Suprapubic skin (tissue), 4 donors: ENCODE data around the gene KCTD17. TPM values are rescaled to one million over a fixed set of nuclear protein-coding genes. Genes with fewer than 3 reads are reported as not detected.
A peak's percentile ranks its signal among the peaks of the same experiment; 100 is the strongest.

Experiments
- DNase-seq, 2 donors: peaks; one replicate each; pipeline ENCODE4 v3.0.0-alpha.2; 2019; ENCODE audit warnings: low spot score in 2 of 2
- H3K27ac ChIP-seq: fragments of 200-600 bp; sonication (generic); one replicate; pipeline ENCODE4 v1.5.1; 2019
- H3K27me3 ChIP-seq: fragments of 200-600 bp; sonication (generic); one replicate; pipeline ENCODE4 v1.5.1; 2019
- H3K36me3 ChIP-seq: fragments of 200-600 bp; sonication (generic); one replicate; pipeline ENCODE4 v1.5.1; 2019
- H3K4me1 ChIP-seq: fragments of 200-600 bp; sonication (generic); one replicate; pipeline ENCODE4 v1.5.1; 2019
- H3K4me3 ChIP-seq: fragments of 200-600 bp; sonication (generic); one replicate; pipeline ENCODE4 v1.5.1; 2019; ENCODE audit warnings: mild to moderate bottlenecking
- H3K9me3 ChIP-seq: fragments of 200-600 bp; sonication (generic); one replicate; pipeline ENCODE4 v1.5.1; 2019
- EP300 ChIP-seq: sonication (generic); formaldehyde crosslinking; IDR thresholded peaks from one replicate; pipeline ENCODE4 v1.6.1; 2017; ENCODE audit warnings: antibody characterized with exemption
- POLR2A ChIP-seq, 2 donors: fragments of 450-650 bp; IDR thresholded peaks; one replicate each; pipeline ENCODE4 v1.6.1; 2017; ENCODE audit warnings: antibody characterized with exemption in 2 of 2, mild to moderate bottlenecking in 2 of 2, moderate library complexity in 2 of 2
- POLR2AphosphoS5 ChIP-seq, 3 donors: sonication (generic); formaldehyde crosslinking; IDR thresholded peaks; one replicate each; pipeline ENCODE4 v1.6.1; 2017; ENCODE audit warnings: antibody characterized with exemption in 3 of 3
- WGBS: methylation state at CpG from one replicate; pipeline ENCODE4 v1.1.5; 2018; 5-methylcytosine and 5-hydroxymethylcytosine counted together
- total RNA-seq, 4 donors: library from RNA; depleted of rRNA; stranded (reverse); fragments of >200 nt; gene quantifications; one replicate each; pipeline ENCODE4 v1.1.0, GENCODE V29; 2016
- TF ChIP-seq, protein P1 (sequence below), 2 donors: fragments of 200-600 bp in 1 of 2; fragments of 450-650 bp in 1 of 2; sonication (generic) in 1 of 2; IDR thresholded peaks; one replicate each; pipeline ENCODE4 v1.5.1; 2016 to 2019; ENCODE audit warnings: antibody characterized with exemption in 2 of 2, mild to moderate bottlenecking in 1 of 2, moderate library complexity in 1 of 2

Gene KCTD17
- total RNA-seq, 4 donors from 2014 or later, result 25.0 to 67.0 (median 35.7) TPM

DNA sequence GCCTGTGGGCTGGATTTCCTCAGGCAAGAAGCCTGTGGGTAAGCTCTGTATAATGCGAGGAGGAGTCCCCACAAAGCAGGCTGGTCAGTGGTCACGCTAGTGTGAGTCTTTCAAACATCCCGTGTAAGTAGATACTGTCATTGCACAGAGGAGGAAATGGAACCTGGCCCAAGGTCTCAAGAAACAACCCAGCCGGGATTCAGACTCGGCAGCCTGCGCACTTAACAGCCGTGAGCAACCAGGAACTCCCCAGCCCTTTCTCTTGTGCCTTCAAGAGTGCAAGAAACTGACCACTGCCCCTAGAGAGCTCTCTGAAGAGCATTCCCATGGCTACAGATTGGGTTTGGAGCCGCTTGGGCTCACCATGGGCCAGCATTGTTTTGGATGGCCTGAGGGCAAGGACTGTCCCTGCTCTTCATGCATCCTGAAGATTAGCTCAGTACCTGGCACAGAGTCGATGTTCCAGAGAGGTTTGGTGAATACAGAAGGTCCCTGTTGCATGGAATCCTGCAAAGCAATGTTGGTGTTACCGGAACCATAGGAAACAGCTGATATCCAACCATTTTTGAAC, 26.0 kb upstream of the KCTD17 start:
- TF ChIP-seq POLR2AphosphoS5 (IDR thresholded peaks at IDR 0.05) (no peak), EP300 (no peak), POLR2A (IDR thresholded peaks at IDR 0.05) (no peak)
- TF ChIP-seq, protein P1, sequence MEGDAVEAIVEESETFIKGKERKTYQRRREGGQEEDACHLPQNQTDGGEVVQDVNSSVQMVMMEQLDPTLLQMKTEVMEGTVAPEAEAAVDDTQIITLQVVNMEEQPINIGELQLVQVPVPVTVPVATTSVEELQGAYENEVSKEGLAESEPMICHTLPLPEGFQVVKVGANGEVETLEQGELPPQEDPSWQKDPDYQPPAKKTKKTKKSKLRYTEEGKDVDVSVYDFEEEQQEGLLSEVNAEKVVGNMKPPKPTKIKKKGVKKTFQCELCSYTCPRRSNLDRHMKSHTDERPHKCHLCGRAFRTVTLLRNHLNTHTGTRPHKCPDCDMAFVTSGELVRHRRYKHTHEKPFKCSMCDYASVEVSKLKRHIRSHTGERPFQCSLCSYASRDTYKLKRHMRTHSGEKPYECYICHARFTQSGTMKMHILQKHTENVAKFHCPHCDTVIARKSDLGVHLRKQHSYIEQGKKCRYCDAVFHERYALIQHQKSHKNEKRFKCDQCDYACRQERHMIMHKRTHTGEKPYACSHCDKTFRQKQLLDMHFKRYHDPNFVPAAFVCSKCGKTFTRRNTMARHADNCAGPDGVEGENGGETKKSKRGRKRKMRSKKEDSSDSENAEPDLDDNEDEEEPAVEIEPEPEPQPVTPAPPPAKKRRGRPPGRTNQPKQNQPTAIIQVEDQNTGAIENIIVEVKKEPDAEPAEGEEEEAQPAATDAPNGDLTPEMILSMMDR (IDR thresholded peaks at IDR 0.05), result no peak
- 76% methylated on average over 5 of the region's 10 CpGs for WGBS
- H3K9me3 ChIP-seq, result no peaks in the 10 kb centered on the region
- peaks cover 60% of the 10 kb centered on the region for H3K36me3 ChIP-seq
- peak overlapping the region; percentile 1 for H3K27ac ChIP-seq
- H3K27me3 ChIP-seq, result no peaks in the 10 kb centered on the region
- peaks cover 26% of the 10 kb centered on the region for H3K4me1 ChIP-seq
- DNase-seq, result no peak
- no peak overlapping the region for H3K4me3 ChIP-seq

- H3K27me3 ChIP-seq, result no peaks in the 10 kb centered on the region
- no peak overlapping the region for H3K27ac ChIP-seq
- H3K36me3 ChIP-seq, result peaks cover 64% of the 10 kb centered on the region
- no peaks in the 10 kb centered on the region for H3K9me3 ChIP-seq
- peaks cover 19% of the 10 kb centered on the region for H3K4me1 ChIP-seq
- WGBS, result 82% methylated on average over 5 of the region's 5 CpGs
- DNase-seq, result no peak
- TF ChIP-seq EP300, result no peak
- no peak for TF ChIP-seq POLR2A (IDR thresholded peaks at IDR 0.05)
- TF ChIP-seq, protein P1 (IDR thresholded peaks at IDR 0.05), result no peak
- TF ChIP-seq POLR2AphosphoS5 (IDR thresholded peaks at IDR 0.05), result no peak
- H3K4me3 ChIP-seq, result no peak overlapping the region
Observed at GRCh38 chr22:37026325-37026724, 25.2 kb upstream of the KCTD17 start.

DNA sequence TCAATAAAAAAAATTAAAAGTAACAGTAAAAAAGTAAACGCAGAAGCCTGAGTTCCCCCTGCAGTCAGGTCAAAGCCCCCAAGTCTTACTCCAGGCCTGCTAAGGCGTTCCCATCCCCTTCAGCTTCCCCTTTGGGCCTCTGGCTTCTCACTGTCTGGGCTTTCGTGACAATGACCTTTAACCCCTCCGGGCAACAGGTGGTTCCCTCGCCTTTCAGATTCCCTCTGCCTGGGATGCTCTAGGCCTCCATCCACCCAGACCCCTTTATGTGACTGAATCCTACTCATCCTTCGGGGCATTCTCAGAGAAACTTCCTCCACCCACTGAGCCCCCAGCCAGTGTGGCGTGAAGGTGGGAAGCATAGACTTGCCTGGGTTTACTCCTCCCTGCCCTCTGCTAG, 24.0 kb upstream of the KCTD17 start:
- Histone ChIP-seq H3K4me1 (peaks cover 17% of the 10 kb centered on the region), H3K27ac (no peak overlapping the region), H3K36me3 (peaks cover 64% of the 10 kb centered on the region), H3K27me3 (no peaks in the 10 kb centered on the region), H3K4me3 (no peak overlapping the region), H3K9me3 (no peaks in the 10 kb centered on the region)
- DNase-seq, result no peak
- 91% methylated on average over 7 of the region's 7 CpGs for WGBS
- TF ChIP-seq EP300 (no peak), POLR2AphosphoS5 (IDR thresholded peaks at IDR 0.05) (no peak), POLR2A (IDR thresholded peaks at IDR 0.05) (no peak)
- TF ChIP-seq, protein P1 (IDR thresholded peaks at IDR 0.05), result no peak

DNA sequence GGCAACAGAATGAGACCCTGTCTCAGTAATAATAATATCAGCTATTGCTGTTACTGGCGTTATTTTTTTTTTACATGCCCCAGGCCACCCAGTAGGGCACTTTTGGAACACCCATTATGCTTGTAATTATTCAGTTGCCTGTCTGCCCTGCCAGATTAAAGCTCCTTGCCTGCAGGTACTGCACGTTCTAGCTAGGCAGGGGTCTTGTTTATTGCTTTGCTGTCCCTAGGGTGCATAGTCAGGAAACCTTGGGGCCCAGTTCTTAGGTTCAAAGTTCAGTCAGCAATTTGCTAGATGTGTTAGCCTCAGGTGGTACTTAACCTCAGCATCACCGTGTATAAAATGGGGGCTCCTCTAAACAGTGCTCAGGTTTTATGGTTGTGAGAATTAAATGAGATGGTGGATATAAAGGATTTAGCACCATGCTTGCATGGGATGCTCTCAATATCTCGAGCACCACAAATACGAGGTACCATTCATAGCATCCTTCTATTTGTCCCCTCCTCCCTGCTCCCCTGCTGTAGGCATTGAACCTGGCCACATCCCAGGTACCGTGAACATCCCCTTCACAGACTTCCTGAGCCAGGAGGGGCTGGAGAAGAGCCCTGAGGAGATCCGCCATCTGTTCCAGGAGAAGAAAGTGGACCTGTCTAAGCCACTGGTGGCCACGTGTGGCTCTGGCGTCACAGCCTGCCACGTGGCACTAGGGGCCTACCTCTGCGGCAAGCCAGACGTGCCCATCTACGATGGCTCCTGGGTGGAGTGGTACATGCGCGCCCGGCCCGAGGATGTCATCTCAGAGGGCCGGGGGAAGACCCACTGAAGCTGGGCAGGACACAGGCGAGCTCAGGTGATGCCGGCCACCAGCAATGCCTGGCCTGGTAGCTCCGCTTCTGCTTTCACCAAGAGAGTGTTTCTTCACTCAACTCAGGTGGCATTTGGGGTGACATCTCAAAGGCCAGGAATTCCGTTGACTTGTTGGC, 22.6 kb upstream of the KCTD17 start:
- peaks cover 19% of the 10 kb centered on the region for H3K4me1 ChIP-seq
- H3K36me3 ChIP-seq, result peaks cover 64% of the 10 kb centered on the region
- TF ChIP-seq POLR2AphosphoS5 (IDR thresholded peaks at IDR 0.05), result no peak
- no peak for TF ChIP-seq EP300
- TF ChIP-seq, protein P1 (IDR thresholded peaks at IDR 0.05), result no peak
- TF ChIP-seq POLR2A (IDR thresholded peaks at IDR 0.05), result no peak
- no peak overlapping the region for H3K4me3 ChIP-seq
- WGBS, result 89% methylated on average over 22 of the region's 22 CpGs
- no peaks in the 10 kb centered on the region for H3K27me3 ChIP-seq
- H3K27ac ChIP-seq, result no peak overlapping the region
- no peaks in the 10 kb centered on the region for H3K9me3 ChIP-seq
- no peak for DNase-seq
